GM19438 (cell line): ENCODE measurements around the gene ANKRD27.

Experiments
- ATAC-seq: cut with Tn5 transposase; IDR thresholded peaks from one replicate; pipeline ENCODE4 v1.9.1; 2021; ENCODE audit warnings: low read depth; ENCODE audit not compliant: unreplicated experiment

ANKRD27 gene

DNA sequence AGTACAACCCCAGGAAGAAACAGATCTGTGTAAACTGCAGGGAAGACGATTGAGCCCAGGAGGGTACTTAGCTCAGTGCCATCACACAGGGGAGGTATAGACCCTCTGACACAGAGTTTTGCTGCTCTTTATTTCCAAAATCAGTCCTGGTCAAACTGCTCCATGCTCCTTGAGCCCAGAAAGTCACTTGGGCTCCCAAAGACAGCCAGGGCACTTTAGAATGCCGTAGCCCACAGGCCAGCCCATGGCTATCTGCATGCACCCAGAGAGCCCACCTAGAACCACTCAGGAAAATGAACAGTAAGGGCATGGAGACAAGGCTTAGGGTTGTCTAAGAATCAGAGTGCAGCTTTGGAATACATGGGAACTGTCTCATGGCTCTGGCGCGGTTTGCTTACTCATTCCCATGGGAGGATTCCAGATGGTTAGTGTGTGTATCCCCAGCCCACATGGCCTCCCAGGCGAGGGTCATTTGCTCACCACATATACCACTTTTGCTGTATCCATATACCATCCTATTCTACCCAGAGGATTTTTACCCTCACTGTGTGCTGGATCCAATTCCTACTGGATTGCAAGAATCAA lies 108.6 kb downstream of the ANKRD27 start:
- ATAC-seq = no peak

GRCh38 chr19:32563761-32564160 lies 111.2 kb downstream of the ANKRD27 start:
- ATAC-seq = no peak

DNA sequence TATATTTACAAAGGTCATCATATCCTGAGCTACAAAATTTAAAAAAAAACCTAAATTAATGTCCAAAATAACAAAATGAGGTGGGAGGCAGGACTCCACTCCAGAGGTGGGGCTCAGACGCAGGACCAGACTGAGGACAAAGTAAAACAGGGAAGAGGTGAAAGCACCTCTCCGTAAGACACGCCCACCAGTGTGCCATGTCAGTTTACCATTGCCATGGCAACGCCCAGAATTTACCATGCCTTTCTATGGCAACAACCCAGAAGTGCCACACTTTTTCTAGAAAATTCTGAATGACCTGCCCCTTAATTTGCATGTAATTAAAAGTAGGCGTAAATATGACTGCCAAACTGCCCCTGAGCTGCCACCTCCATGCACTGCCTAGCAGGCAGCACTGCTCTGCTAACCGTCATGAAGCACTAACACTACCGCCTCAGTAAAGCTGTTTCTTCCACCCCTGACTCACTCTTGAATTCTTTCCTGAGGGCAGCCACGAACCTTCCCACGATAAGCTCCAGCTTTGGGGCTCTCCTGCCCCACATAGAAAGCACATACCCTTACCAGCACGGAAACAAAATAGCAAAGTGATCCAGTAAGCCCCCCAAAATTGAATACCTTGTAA lies 116.3 kb downstream of the ANKRD27 start:
- ATAC-seq = no peak

DNA sequence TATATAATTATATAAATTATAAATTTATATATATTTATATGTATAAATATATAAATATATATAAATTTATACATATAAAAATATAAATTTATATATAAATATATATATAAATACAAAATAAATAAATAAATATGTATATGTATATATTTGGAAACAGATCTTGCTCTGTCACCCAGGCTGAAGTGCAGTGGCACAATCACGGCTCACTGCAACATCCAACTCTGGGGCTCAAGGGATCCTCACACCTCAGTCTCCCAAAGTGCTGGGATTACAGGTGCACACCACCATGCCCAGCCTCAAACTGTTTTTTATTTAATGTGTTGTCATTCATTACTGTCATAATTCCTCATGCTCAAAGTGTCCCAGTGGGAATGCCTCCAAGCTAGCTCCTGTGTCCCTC lies 119.2 kb downstream of the ANKRD27 start:
- no peak for ATAC-seq

DNA sequence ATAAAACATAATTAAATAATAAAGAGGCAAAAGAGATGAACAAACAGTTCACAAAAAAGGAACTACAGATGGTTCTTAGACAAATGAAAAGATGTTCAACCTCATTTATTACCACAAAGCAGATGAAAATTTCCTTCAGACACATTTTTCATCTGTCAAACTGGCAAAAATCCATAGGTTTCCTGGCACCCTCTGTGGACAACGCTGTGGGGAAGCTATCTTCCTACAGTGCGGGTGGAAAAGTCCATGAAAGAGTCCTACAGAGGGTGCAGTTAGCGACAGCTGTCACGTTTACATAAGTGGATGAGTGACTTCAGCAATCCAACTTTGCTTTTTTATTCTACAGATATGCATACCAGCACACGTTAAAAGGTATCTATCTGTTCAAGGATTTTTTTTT lies 124.3 kb downstream of the ANKRD27 start:
- no peak for ATAC-seq
